HCT116 (cell line): ENCODE results near the gene CKAP4.

ENCODE experiments used
- TF ChIP-seq, protein P1 (sequence below): IDR thresholded peaks from 2 replicates; pipeline ENCODE4 v1.6.1; 2012
- TF ChIP-seq, protein P2 (sequence below), 3 experiments: fragments of 200-600 bp in 1 of 3; sonication (generic) in 1 of 3; IDR thresholded peaks in 2 of 3; conservative IDR thresholded peaks in 1 of 3; 2 replicates each; pipeline ENCODE4 v1.5.1; 2012 to 2017; ENCODE audit warnings: low read depth in 2 of 3, low read length in 2 of 3, antibody characterized with exemption in 1 of 3, borderline replicate concordance in 1 of 3, control low read depth in 1 of 3, mild to moderate bottlenecking in 1 of 3, mixed read lengths in 1 of 3, mixed run types in 1 of 3, moderate library complexity in 1 of 3; ENCODE audit not compliant: insufficient read depth in 1 of 3

DNA sequence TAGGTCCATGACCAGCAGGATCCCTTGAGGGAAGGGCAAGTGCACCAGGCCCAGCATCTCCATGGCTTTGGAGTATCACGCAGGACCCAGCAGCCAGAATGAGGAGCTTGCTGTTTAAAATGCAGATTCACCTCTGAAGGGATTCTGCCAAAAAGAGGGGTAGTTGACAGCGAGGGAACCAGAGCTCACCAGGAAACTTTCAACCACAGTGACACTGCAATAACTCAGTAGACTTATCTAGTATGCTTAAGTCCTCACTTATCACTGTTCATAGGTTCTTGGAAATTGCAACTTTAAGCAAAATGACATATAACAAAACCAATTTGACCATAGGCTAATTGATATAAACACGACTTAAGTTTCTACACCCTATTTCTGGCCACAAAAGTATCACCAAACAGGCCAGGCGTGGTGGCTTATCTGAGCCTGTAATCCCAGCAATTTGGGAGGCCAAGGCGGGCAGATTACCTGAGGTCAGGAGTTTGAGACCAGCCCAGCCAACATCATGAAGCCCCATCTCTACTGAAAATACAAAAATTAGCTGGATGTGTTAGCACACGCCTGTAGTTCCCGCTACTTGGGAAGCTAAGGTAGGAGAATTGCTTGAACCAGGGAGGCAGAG is 21.4 kb upstream of the CKAP4 start:
- TF ChIP-seq, protein P1, sequence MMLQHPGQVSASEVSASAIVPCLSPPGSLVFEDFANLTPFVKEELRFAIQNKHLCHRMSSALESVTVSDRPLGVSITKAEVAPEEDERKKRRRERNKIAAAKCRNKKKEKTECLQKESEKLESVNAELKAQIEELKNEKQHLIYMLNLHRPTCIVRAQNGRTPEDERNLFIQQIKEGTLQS: no peak
- TF ChIP-seq, protein P2, sequence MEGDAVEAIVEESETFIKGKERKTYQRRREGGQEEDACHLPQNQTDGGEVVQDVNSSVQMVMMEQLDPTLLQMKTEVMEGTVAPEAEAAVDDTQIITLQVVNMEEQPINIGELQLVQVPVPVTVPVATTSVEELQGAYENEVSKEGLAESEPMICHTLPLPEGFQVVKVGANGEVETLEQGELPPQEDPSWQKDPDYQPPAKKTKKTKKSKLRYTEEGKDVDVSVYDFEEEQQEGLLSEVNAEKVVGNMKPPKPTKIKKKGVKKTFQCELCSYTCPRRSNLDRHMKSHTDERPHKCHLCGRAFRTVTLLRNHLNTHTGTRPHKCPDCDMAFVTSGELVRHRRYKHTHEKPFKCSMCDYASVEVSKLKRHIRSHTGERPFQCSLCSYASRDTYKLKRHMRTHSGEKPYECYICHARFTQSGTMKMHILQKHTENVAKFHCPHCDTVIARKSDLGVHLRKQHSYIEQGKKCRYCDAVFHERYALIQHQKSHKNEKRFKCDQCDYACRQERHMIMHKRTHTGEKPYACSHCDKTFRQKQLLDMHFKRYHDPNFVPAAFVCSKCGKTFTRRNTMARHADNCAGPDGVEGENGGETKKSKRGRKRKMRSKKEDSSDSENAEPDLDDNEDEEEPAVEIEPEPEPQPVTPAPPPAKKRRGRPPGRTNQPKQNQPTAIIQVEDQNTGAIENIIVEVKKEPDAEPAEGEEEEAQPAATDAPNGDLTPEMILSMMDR (IDR thresholded peaks at IDR 0.05 in 2 of 3, conservative IDR thresholded peaks at IDR 0.05 in 1 of 3; ENCODE audit: borderline replicate concordance in 1 of 3, insufficient read depth in 1 of 3, low read depth in 2 of 3, low read length in 2 of 3): no peak
